Inflammatory macrophage treated with lipopolysaccharide for 1 hour (primary cell): ENCODE results near the gene TMEM9B.

Experiments used
- DNase-seq, 2 donors: peaks; one replicate each; pipeline ENCODE4 v3.0.0-alpha.2; 2020 to 2022

TMEM9B gene

DNA sequence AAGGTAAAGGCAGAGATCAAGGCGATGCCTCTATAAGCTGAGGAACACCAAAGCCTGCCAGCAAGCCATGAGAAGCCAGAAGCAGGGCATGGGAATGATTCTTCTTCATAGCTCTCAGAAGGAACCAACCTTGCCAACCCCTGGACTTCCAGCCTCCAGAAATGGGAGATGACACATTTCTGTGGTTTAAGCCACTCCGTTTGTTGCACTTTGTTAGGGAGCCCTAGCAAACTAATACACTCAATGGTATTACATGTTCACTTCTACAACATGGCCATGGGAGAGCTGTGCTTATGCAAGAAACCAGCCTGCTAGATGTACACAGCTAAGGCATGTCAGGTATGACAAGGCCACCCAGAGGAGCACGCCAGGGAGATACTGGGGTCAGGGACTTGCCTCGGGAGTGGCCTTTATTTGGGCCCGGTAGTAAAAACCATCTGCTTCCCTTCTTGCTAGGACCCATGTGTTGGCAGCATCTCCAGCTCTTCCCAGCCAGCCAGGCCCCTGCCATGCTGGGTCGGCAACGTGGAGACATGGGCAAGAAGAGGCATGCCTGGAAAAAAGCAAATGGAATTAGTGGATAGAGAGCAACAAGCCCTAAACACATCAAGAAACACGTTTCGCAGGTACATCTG lies 35.1 kb downstream of the TMEM9B start:
- DNase-seq = no peak

- DNase-seq = no peak
These were observed 36.0 kb downstream of the TMEM9B start for GRCh38 chr11:8928205-8928604.

GRCh38 chr11:8927233-8927632 lies 37.0 kb downstream of the TMEM9B start:
- DNase-seq = no peak

DNA sequence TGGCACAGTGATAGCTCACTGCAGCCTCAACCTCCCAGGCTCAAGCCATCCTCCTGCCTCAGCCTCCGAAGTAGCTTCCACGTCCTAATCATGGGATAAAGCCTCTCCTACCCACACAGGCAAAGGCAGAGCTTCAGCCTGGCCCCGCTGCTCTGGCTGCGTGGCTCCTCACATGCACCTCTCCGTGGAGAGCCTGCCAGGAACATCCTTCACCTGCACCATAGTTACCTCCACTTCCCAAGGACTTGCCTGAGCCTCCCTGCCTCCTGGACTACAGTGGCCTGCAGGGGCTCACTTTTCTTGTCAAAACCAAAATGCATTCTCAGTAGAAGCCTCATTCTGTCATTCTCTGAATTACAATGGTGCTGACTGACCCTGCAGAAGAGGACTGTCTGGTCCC lies 38.0 kb downstream of the TMEM9B start:
- DNase-seq = no peak

GRCh38 chr11:8925711-8926110 lies 38.5 kb downstream of the TMEM9B start:
- no peak for DNase-seq

- no peak for DNase-seq
These were observed 41.6 kb downstream of the TMEM9B start for GRCh38 chr11:8922691-8923090.

DNA sequence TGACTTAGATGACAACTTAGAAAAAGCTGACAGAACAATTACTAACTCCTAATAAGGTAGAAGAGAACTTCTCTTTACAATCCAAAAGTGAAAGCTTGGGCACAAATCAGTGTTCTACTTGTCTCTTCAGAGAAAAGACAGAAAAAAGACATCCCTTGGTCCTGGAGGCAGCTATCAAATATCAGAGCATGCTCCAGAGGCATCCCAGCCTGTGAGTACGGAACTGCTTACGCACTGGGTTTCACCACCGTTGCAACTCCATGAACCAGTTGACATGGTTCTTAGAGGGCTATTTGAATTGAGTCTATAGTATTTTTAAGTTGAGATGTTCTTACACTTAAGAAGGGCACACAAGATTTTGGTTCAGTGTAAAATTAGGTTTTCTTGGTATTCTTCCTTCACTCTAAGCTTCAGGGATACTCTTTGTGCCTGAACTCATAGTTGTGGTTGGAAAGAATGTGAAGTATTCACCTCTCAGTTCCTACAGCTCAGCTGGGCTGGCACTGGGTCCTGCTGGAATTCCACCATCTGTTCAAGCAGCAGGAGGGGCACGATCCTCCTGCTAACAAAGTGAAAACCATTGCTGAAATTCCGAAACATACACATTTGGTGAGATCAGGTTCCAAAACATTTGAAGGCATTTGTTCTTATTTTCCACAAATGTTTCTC lies 47.0 kb downstream of the TMEM9B start:
- no peak for DNase-seq

DNA sequence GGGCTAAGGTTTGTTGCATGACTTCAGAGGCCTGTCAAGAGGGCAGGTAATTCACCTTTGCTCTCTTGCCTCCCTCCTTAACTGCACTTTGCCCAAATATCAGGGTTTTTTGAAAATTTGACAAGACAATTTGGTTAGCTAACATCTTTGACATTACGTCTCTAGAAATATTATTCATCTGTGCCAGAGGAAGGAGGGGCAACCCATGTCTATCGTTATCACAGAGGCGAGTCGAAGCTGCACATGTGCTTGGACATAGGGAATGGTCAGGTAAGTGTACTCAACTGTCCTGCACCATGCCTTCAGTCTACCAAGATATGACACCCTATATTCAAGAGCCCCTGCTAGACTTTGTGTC lies 49.6 kb downstream of the TMEM9B start:
- no peak for DNase-seq

- DNase-seq = peak; percentile 65 to 83
These were observed 50.1 kb downstream of the TMEM9B start for GRCh38 chr11:8913961-8914660.

DNA sequence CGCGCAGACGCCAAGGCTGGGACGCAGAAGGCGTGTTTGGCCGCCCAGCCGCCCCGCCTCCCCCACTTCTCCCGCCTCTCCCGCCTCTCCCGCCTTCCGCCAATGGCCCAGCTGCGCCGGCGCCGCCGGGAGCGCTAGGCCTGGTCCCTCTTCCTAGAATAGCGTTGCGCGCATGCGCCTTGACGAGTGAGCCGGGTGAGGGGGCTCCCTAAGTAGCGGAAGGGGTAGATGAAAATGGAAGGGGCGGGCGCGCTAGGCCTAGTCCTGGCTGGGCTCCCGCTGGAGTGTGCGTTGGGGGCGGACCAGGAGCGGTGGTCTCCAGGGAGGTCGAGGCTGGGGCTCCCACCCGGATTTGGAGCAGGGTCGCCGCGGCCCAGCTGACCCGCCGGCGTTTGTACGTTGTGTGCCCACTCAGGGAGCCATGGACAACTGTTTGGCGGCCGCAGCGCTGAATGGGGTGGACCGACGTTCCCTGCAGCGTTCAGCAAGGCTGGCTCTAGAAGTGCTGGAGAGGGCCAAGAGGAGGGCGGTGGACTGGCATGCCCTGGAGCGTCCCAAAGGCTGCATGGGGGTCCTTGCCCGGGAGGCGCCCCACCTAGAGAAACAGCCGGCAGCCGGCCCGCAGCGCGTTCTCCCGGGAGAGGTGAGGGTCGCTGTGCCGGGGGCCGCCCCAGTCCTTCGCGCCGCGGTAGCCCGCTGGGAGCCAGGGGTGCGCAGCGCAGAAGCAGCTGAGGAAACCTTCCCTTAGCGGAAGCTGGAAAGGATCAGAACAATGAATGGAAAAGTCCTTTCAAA lies 53.0 kb downstream of the TMEM9B start, which contains the start of gene AKIP1:
TSS of gene AKIP1 (plus strand) at position 161 of the 795 bp plus-strand sequence. CDS start at position 422, 261 bp downstream.
- DNase-seq = peak; percentile 91 to 92

GRCh38 chr11:8910649-8911026 lies 53.6 kb downstream of the TMEM9B start:
- DNase-seq = no peak

- DNase-seq = no peak
These were observed 56.1 kb downstream of the TMEM9B start for GRCh38 chr11:8908099-8908498.

DNA sequence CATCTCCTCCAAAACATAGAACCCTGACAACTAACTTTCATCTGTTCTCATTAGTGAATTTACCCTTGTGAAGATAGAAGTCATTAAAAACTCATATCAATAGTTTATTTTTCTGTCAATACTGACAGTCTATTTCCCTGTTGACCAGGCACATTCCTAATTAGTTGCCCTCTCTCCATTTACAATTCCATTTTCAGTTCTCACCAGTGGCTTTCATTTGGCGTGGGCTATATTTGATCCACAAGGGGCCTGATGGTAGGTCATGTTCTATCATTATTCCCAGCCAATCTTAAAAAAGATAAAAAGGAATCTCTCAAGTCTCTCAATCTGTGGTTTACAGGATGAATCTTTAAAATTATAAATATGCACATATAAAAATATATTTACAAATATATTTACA lies 57.1 kb downstream of the TMEM9B start:
- DNase-seq = no peak

- no peak for DNase-seq
These were observed 58.6 kb downstream of the TMEM9B start for GRCh38 chr11:8905528-8906165.

DNA sequence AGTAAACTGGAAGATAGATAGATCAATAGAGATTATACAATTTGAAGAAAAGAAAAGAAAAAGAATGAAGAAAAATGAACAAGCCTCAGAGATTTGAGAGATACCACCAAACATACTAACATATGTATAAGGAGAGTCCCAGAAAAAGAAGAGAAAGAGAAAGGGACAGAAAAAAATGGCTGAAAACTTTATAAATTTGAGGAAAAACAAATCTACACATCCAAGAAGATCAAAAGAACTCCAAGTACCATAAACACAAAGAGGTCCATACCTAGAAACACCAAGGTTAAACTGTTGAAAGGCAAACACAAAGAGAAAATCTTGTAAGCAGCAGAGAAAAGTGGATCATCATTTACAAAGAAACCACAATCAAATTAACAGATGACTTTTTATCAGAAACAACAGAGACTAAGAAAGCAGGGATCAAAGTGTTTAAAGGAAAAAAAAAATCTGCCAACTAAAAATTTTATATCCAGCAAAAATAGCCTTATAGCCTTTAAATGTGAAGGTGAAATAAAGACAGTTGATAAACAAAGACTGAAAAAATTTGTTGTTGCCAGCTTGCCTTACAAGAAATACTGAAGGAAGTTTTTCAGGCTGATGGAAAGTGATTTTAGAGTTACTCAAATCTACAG lies 65.0 kb downstream of the TMEM9B start:
- DNase-seq = no peak
